ENCODE measurements around the gene LMO7.

LMO7 gene

GRCh38 chr13:75860935-75861334 is 224.8 kb downstream of the LMO7 start:
- no peak for DNase-seq

GRCh38 chr13:75861786-75862185 is 225.7 kb downstream of the LMO7 start:
- no peak for DNase-seq

GRCh38 chr13:75864718-75865117 is 228.6 kb downstream of the LMO7 start:
- DNase-seq = no peak

GRCh38 chr13:75867379-75868117 is 231.4 kb downstream of the LMO7 start:
- no peak for DNase-seq

- DNase-seq = peak; percentile 54
Measured at GRCh38 chr13:75869981-75870380, 233.9 kb downstream of the LMO7 start.

GRCh38 chr13:75870397-75870903 is 234.3 kb downstream of the LMO7 start:
- peak; percentile 46 for DNase-seq

GRCh38 chr13:75871059-75871458 is 234.9 kb downstream of the LMO7 start:
- DNase-seq = no peak

- DNase-seq = no peak
Measured at GRCh38 chr13:75872980-75873379, 236.8 kb downstream of the LMO7 start.

- DNase-seq = no peak
Measured at GRCh38 chr13:75873494-75873893, 237.4 kb downstream of the LMO7 start.

GRCh38 chr13:75875450-75875849 is 239.3 kb downstream of the LMO7 start:
- no peak for DNase-seq

GRCh38 chr13:75876142-75877050 is 240.3 kb downstream of the LMO7 start:
- DNase-seq = peak; percentile 69

- no peak for DNase-seq
Measured at GRCh38 chr13:75877071-75877470, 240.9 kb downstream of the LMO7 start.

GRCh38 chr13:75879656-75880055 is 243.5 kb downstream of the LMO7 start:
- no peak for DNase-seq

GRCh38 chr13:75881109-75881775 is 245.1 kb downstream of the LMO7 start:
- DNase-seq = no peak

- DNase-seq = no peak
Measured at GRCh38 chr13:75882261-75882660, 246.1 kb downstream of the LMO7 start.

- DNase-seq = no peak
Measured at GRCh38 chr13:75889427-75889826, 253.3 kb downstream of the LMO7 start.

- no peak for DNase-seq
Measured at GRCh38 chr13:75895168-75895567, 259.0 kb downstream of the LMO7 start.

GRCh38 chr13:75896271-75896670 is 260.1 kb downstream of the LMO7 start:
- no peak for DNase-seq

GRCh38 chr13:75897386-75897785 is 261.3 kb downstream of the LMO7 start:
- DNase-seq = no peak

- DNase-seq = no peak
Measured at GRCh38 chr13:75901501-75901900, 265.4 kb downstream of the LMO7 start.

GRCh38 chr13:75902166-75903104 is 266.3 kb downstream of the LMO7 start:
- DNase-seq = no peak

- DNase-seq = no peak
Measured at GRCh38 chr13:75904012-75904411, 267.9 kb downstream of the LMO7 start.
